Measurements from ENCODE around the gene RSRP1. TPM values are rescaled to one million over a fixed set of nuclear protein-coding genes. Genes with fewer than 3 reads are reported as not detected.
"Not testable (repeated sequence)": the region's sequence is repeated elsewhere in the genome, so short reads cannot be mapped to it uniquely, and the experiment has no call there.

RSRP1 gene
- total and polyA plus RNA-seq, 2 donors from 2014 or later: 118 to 123 TPM

DNA sequence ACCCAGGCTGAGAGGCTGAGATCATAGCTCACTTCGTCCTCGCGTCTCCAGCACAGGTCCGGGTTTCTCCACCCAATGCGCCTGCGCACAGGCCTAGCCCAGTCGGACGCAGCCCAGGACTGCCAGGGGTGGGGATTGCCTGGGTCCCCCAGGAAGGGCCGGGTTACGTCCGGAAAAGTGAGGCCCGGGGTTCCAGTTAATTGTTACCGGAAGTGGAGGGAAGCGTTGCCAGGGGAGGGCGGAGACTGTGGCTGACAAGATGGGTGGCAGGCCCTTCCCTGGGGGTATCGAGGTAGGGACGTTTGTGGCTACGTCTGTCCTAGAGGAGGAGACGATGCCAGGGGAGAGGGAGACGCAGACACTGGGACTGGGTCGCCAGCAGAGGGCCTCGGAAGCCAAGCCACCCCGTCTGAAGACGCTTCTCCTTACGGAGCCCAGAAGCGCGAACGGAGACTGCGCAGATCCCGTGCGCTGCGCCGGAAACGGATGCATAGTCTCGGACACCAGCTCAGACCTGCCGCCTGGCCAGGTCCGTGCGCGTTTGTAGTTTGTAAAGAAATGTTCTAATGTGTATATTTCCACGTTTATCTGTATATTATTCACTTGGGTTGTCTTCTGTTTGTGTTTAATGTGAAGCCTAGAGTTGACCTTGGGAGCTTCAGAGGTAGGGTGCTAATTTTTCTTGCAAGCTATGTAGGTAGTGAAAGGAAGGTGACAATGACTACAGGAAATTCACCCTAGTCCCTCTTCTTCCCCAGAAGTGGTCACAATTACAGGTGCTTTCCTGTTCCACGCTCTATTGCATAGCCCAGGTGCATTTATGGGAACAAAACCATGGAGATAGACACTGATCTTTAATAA, 7.3 kb downstream of the RSRP1 start:
- Histone ChIP-seq H3K4me3 (ENCODE audit: low read length in 3 of 3) (peak overlapping the region; percentile 61 to 92 (median 81)), H3K9ac (ENCODE audit: low read length in 3 of 3) (peak overlapping the region; percentile 43 to 87 (median 71)), H3K36me3 (ENCODE audit: control insufficient read depth in 2 of 3, insufficient read depth in 3 of 3, low read length in 3 of 3) (peaks cover 15 to 32% (median 21%) of the 10 kb centered on the region in 3 donors), H3K27ac (ENCODE audit: low read depth in 2 of 2, low read length in 2 of 2) (peak overlapping the region; percentile 90 to 96), H3K4me1 (ENCODE audit: control insufficient read depth in 2 of 3, insufficient read depth in 2 of 3, low read depth in 1 of 3, low read length in 3 of 3) (peaks cover 0 to 13% (median 4%) of the 10 kb centered on the region in 3 donors), H3K27me3 (ENCODE audit: control insufficient read depth, insufficient read depth, low read length) (no peaks in the 10 kb centered on the region), H3K9me3 (ENCODE audit: control insufficient read depth in 2 of 3, insufficient read depth in 1 of 3, low read length in 3 of 3) (no peaks in the 10 kb centered on the region)
- intact Hi-C loops (cut with DNase I): no loop called here
- TF ChIP-seq, protein P1, sequence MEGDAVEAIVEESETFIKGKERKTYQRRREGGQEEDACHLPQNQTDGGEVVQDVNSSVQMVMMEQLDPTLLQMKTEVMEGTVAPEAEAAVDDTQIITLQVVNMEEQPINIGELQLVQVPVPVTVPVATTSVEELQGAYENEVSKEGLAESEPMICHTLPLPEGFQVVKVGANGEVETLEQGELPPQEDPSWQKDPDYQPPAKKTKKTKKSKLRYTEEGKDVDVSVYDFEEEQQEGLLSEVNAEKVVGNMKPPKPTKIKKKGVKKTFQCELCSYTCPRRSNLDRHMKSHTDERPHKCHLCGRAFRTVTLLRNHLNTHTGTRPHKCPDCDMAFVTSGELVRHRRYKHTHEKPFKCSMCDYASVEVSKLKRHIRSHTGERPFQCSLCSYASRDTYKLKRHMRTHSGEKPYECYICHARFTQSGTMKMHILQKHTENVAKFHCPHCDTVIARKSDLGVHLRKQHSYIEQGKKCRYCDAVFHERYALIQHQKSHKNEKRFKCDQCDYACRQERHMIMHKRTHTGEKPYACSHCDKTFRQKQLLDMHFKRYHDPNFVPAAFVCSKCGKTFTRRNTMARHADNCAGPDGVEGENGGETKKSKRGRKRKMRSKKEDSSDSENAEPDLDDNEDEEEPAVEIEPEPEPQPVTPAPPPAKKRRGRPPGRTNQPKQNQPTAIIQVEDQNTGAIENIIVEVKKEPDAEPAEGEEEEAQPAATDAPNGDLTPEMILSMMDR (IDR thresholded peaks at IDR 0.05; ENCODE audit: borderline replicate concordance, extremely low read depth, insufficient read depth): peak; percentile 46
- FAIRE-seq: no peak
- DNase-seq: peak; percentile 91 to 98 (median 94)

DNA sequence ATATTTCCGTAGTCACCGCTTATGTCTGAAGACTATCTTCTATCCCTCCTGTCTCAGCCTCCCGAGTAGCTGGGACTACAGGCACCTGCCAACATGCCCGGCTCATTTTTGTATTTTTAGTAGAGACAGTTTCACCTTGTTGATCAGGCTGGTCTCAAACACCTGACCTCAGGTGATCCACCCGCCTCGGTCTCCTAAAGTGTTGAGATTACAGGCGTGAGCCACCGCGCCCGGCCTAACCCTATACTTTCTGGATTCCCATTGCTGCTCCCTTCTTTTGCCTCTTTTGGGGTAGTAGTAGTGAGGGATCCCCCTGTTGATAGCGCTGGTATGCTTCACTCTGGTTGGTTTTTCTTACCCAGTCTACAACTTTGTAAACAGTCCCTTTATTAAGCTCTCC, 9.2 kb downstream of the RSRP1 start:
- TF ChIP-seq, protein P1 (IDR thresholded peaks at IDR 0.05; ENCODE audit: borderline replicate concordance, extremely low read depth, insufficient read depth): no peak
- Histone ChIP-seq H3K27ac (ENCODE audit: low read depth in 2 of 2, low read length in 2 of 2) (no peak overlapping the region), H3K36me3 (ENCODE audit: control insufficient read depth in 2 of 3, insufficient read depth in 3 of 3, low read length in 3 of 3) (peaks cover 6 to 13% (median 7%) of the 10 kb centered on the region in 3 donors), H3K4me1 (ENCODE audit: control insufficient read depth in 2 of 3, insufficient read depth in 2 of 3, low read depth in 1 of 3, low read length in 3 of 3) (peaks cover 0 to 14% (median 4%) of the 10 kb centered on the region in 3 donors), H3K9me3 (ENCODE audit: control insufficient read depth in 2 of 3, insufficient read depth in 1 of 3, low read length in 3 of 3) (no peaks in the 10 kb centered on the region), H3K27me3 (ENCODE audit: control insufficient read depth, insufficient read depth, low read length) (no peaks in the 10 kb centered on the region), H3K9ac (ENCODE audit: low read length in 3 of 3) (no peak overlapping the region), H3K4me3 (ENCODE audit: low read length in 3 of 3) (no peak overlapping the region)
- FAIRE-seq: no peak
- intact Hi-C loops (cut with DNase I): no loop called here
- no peak for DNase-seq

DNA sequence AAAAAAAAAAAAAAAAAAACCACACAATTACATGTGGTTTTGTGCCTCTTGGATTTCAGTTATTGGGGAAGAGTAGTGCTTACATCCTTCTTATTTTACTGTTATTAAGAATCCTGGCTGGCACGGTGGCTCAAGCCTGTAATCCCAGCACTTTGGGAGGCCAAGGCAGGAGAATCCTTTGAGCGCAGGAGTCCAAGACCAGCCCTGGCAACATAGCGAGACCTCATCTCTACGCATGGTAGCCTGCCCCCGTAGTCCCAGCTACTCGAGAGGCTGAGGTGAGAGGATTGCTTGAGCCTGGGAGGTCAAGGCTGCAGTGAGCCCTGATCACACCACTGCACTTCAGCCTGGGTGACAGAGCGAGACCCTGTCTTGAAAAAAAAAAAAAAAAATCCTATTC, 11.0 kb downstream of the RSRP1 start:
- H3K9me3 ChIP-seq (ENCODE audit: control insufficient read depth in 2 of 3, insufficient read depth in 1 of 3, low read length in 3 of 3); H3K27me3 ChIP-seq (ENCODE audit: control insufficient read depth, insufficient read depth, low read length); FAIRE-seq; H3K36me3 ChIP-seq (ENCODE audit: control insufficient read depth in 2 of 3, insufficient read depth in 3 of 3, low read length in 3 of 3); H3K9ac ChIP-seq (ENCODE audit: low read length in 3 of 3); intact Hi-C loops (cut with DNase I); H3K4me3 ChIP-seq (ENCODE audit: low read length in 3 of 3); H3K27ac ChIP-seq (ENCODE audit: low read depth in 2 of 2, low read length in 2 of 2); DNase-seq: not testable (repeated sequence)
- peaks cover 0 to 18% (median 9%) of the 10 kb centered on the region in 3 donors for H3K4me1 ChIP-seq (ENCODE audit: control insufficient read depth in 2 of 3, insufficient read depth in 2 of 3, low read depth in 1 of 3, low read length in 3 of 3)

DNA sequence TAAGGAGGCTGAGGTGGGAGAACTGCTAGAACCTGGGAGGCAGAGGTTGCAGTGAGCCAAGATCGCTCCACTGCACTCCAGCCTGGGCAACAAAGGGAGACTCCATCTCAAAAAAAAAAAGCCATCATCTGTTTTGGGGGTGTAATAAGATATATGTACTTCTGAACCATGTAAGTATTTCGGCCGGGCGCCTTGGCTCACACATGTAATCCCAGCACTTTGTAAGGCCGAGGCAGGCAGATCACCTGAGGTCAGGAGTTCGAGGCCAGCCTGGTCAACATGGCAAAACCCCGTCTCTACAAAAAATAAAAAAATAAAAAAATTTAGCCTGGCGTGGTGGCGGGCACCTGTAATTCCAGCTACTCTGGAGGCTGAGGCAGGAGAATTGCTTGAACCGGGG, 11.8 kb downstream of the RSRP1 start:
- H3K27me3 ChIP-seq (ENCODE audit: control insufficient read depth, insufficient read depth, low read length); H3K4me3 ChIP-seq (ENCODE audit: low read length in 3 of 3); H3K36me3 ChIP-seq (ENCODE audit: control insufficient read depth in 2 of 3, insufficient read depth in 3 of 3, low read length in 3 of 3); DNase-seq; FAIRE-seq; H3K9me3 ChIP-seq (ENCODE audit: control insufficient read depth in 2 of 3, insufficient read depth in 1 of 3, low read length in 3 of 3); H3K9ac ChIP-seq (ENCODE audit: low read length in 3 of 3); intact Hi-C loops (cut with DNase I); H3K27ac ChIP-seq (ENCODE audit: low read depth in 2 of 2, low read length in 2 of 2): not testable (repeated sequence)
- peaks cover 0 to 15% (median 10%) of the 10 kb centered on the region in 3 donors for H3K4me1 ChIP-seq (ENCODE audit: control insufficient read depth in 2 of 3, insufficient read depth in 2 of 3, low read depth in 1 of 3, low read length in 3 of 3)

Measured in kidney (tissue), 14 donors.